Esophagus muscularis mucosa (tissue), 4 donors: ENCODE data around the gene ALDH1L2. TPM values are rescaled to one million over a fixed set of nuclear protein-coding genes. Genes with fewer than 3 reads are reported as not detected.
"Not testable (repeated sequence)": the region's sequence is repeated elsewhere in the genome, so short reads cannot be mapped to it uniquely, and the experiment has no call there.

ENCODE experiments used
- DNase-seq: peaks from one replicate; pipeline ENCODE4 v3.0.0-alpha.2; 2017; ENCODE audit errors: extremely low spot score
- H3K27ac ChIP-seq, 4 donors: fragments of 200-600 bp; sonication (generic); replicated peaks in 1 of 4; 1 replicate in 3 of 4; 2 replicates in 1 of 4; pipeline ENCODE4 v1.5.1; 2016 to 2019; ENCODE audit warnings: mild to moderate bottlenecking in 1 of 4
- H3K27me3 ChIP-seq, 4 donors: fragments of 200-600 bp; sonication (generic); one replicate each; pipeline versions ENCODE4 v1.5.1 to v1.6.0; 2016 to 2019
- H3K36me3 ChIP-seq, 4 donors: fragments of 200-600 bp; sonication (generic); one replicate each; pipeline ENCODE4 v1.5.1; 2016 to 2019
- H3K4me1 ChIP-seq, 4 donors: fragments of 200-600 bp; sonication (generic); one replicate each; pipeline ENCODE4 v1.5.1; 2016 to 2019
- H3K4me3 ChIP-seq, 4 donors: fragments of 200-600 bp; sonication (generic); 1 replicate in 2 of 4; 2 replicates in 2 of 4; pipeline ENCODE4 v1.5.1; 2016 to 2019; ENCODE audit warnings: mild to moderate bottlenecking in 4 of 4, moderate library complexity in 1 of 4
- H3K9me3 ChIP-seq, 4 donors: fragments of 200-600 bp; sonication (generic); 1 replicate in 3 of 4; 2 replicates in 1 of 4; pipeline ENCODE4 v1.5.1; 2016 to 2019
- EP300 ChIP-seq: sonication (generic); formaldehyde crosslinking; IDR thresholded peaks from one replicate; pipeline ENCODE4 v1.6.1; 2017; ENCODE audit warnings: antibody characterized with exemption
- POLR2A ChIP-seq: fragments of 450-650 bp; IDR thresholded peaks from one replicate; pipeline ENCODE4 v1.6.1; 2017; ENCODE audit warnings: antibody characterized with exemption, moderate library complexity, mild to moderate bottlenecking, low read depth
- POLR2AphosphoS5 ChIP-seq, 2 donors: sonication (generic); formaldehyde crosslinking; IDR thresholded peaks; one replicate each; pipeline ENCODE4 v1.6.1; 2017; ENCODE audit warnings: antibody characterized with exemption in 2 of 2
- whole genome bisulfite sequencing: methylation state at CpG from one replicate; pipeline ENCODE4 v1.1.5; 2018; 5-methylcytosine and 5-hydroxymethylcytosine counted together
- intact Hi-C: fragments of 100-400 bp; cut with DNase I; formaldehyde crosslinking; loops from one replicate; pipeline ENCODE4 v1.15.1; 2023
- total RNA-seq, 4 donors: library from RNA; depleted of rRNA; stranded (reverse); fragments of >200 nt; gene quantifications; one replicate each; pipeline versions ENCODE4 v1.1.0 to v1.2.1, GENCODE V29; 2016
- TF ChIP-seq, protein P1 (sequence below), 3 experiments: fragments of 200-600 bp in 2 of 3; fragments of 450-650 bp in 1 of 3; sonication (generic) in 2 of 3; IDR thresholded peaks; one replicate each; pipeline ENCODE4 v1.5.1; 2017 to 2019; ENCODE audit warnings: antibody characterized with exemption in 3 of 3, mild to moderate bottlenecking in 2 of 3, moderate library complexity in 1 of 3

The ALDH1L2 gene
- total RNA-seq, 4 donors from 2014 or later: 2.3 to 10.4 (median 5.2) TPM

DNA sequence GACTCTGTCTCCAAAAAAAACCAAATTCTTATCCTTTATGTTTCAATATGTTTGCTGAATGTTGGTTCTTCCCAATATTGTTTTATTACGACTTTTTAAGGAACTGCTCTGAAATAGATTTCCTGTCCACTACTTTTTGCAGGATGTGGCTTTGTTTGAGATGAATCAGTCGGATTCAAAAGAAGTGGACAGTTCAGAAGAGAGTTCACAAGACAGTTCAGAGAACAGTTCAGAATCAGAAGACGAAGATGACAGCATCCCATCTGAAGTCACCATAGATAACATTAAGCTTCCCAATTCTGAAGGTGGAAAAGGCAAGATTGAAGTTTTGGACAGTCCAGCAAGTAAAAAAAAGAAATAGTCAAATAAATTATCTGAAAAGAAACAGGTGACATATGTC lies 89.9 kb downstream of the ALDH1L2 start:
- Histone ChIP-seq H3K36me3 (peaks cover 12 to 96% (median 61%) of the 10 kb centered on the region in 4 donors), H3K27me3 (no peaks in the 10 kb centered on the region), H3K4me3 (no peak overlapping the region), H3K9me3 (no peaks in the 10 kb centered on the region), H3K27ac (no peak overlapping the region), H3K4me1 (no peaks in the 10 kb centered on the region)
- 68% methylated on average over 3 of the region's 3 CpGs for WGBS
- no peak for DNase-seq
- TF ChIP-seq, protein P1, sequence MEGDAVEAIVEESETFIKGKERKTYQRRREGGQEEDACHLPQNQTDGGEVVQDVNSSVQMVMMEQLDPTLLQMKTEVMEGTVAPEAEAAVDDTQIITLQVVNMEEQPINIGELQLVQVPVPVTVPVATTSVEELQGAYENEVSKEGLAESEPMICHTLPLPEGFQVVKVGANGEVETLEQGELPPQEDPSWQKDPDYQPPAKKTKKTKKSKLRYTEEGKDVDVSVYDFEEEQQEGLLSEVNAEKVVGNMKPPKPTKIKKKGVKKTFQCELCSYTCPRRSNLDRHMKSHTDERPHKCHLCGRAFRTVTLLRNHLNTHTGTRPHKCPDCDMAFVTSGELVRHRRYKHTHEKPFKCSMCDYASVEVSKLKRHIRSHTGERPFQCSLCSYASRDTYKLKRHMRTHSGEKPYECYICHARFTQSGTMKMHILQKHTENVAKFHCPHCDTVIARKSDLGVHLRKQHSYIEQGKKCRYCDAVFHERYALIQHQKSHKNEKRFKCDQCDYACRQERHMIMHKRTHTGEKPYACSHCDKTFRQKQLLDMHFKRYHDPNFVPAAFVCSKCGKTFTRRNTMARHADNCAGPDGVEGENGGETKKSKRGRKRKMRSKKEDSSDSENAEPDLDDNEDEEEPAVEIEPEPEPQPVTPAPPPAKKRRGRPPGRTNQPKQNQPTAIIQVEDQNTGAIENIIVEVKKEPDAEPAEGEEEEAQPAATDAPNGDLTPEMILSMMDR (IDR thresholded peaks at IDR 0.05): no peak
- TF ChIP-seq EP300 (no peak), POLR2A (no peak), POLR2AphosphoS5 (IDR thresholded peaks at IDR 0.05) (no peak)
- intact Hi-C loops: no loop called here

GRCh38 chr12:104991565-104992128 lies 92.6 kb downstream of the ALDH1L2 start:
- Histone ChIP-seq H3K9me3 (no peaks in the 10 kb centered on the region), H3K27me3 (no peaks in the 10 kb centered on the region), H3K4me1 (peaks cover 9 to 18% (median 12%) of the 10 kb centered on the region in 4 donors), H3K36me3 (peaks cover 12 to 78% (median 41%) of the 10 kb centered on the region in 4 donors), H3K27ac (no peak overlapping the region), H3K4me3 (no peak overlapping the region)
- TF ChIP-seq POLR2A (no peak), EP300 (no peak), POLR2AphosphoS5 (IDR thresholded peaks at IDR 0.05) (no peak)
- TF ChIP-seq, protein P1 (IDR thresholded peaks at IDR 0.05): no peak
- WGBS: 64% methylated on average over 3 of the region's 3 CpGs
- intact Hi-C loops: no loop called here
- no peak for DNase-seq

DNA sequence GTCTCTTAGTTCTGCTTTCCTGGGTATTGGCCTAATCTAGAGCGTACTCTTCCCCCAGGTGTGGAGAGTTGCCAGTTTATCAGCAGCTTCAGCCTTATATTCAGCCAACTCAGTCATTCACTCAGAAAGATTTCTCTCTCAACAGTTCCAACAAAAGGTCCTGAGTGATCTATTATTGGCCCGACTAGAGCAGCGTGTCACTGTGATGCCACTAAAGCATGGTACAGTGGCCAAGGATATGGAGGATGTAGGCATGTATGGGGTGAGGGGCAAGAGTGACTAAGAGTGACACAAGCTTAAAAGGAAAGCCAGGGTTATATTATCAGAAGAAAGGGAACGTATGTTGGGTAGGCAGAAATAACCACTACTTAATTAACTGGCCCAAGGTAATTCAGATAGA lies 93.3 kb downstream of the ALDH1L2 start:
- intact Hi-C loops: no loop called here
- DNase-seq: no peak
- H3K9me3 ChIP-seq: no peaks in the 10 kb centered on the region
- H3K4me1 ChIP-seq: peaks cover 10 to 20% (median 15%) of the 10 kb centered on the region in 4 donors
- peaks cover 12 to 71% (median 37%) of the 10 kb centered on the region in 4 donors for H3K36me3 ChIP-seq
- H3K27me3 ChIP-seq: no peaks in the 10 kb centered on the region
- H3K4me3 ChIP-seq: no peak overlapping the region
- H3K27ac ChIP-seq: no peak overlapping the region
- 89% methylated on average over 4 of the region's 4 CpGs for WGBS
- no peak for TF ChIP-seq EP300
- TF ChIP-seq, protein P1 (IDR thresholded peaks at IDR 0.05): no peak
- TF ChIP-seq POLR2AphosphoS5 (IDR thresholded peaks at IDR 0.05): no peak
- TF ChIP-seq POLR2A: no peak

DNA sequence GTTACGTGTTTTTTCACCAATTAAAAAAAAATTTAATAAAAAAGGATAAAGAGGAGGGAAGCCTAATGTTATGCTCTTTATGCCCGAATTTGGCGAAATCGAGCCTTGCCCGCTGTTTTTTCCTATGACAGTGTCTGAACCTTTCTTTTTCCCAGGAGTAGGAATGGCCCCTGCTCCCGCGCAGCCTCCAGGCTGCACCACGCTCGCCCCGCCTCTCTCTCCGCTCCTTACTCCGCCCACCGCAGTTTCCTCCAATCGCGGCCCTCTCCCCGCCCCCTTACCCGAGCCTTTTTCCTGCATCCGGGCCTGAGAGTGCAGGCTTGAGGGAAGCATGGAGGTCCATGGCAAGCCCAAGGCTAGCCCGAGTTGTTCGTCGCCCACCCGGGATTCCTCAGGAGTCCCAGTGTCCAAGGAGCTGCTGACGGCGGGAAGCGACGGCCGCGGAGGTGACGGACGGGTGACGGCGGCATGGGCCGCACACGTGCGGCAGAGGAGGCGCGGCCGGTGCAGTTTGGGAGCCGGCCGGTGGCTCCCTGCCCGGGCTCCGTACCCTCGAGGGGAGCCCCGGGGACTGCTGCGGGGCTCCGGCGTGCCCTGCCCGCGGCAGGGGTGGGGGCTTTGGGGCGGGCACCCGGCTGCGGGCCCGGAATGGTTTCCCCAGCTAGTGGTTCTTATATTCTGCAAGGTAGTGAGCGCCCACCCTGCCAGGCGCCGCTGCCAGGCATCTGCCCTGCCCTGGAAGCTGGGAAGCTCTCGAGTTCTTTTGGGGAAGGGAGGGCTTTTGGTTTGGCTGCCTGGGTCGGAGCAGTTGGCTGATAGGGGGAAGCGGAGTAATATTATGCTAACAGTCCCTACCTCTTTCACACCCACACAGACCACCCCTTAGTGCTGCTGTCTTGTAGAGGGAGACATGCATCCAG lies 98.0 kb downstream of the ALDH1L2 start, which contains the start of gene NOPCHAP1:
NOPCHAP1 (plus strand) TSS at position 295 of the 920 bp plus-strand sequence; CDS start at position 332, 37 bp downstream.
- Histone ChIP-seq H3K27me3 (no peaks in the 10 kb centered on the region), H3K36me3 (peaks cover 0 to 26% (median 5%) of the 10 kb centered on the region in 4 donors), H3K9me3 (no peaks in the 10 kb centered on the region), H3K27ac (peak within 1 kb of the TSS; percentile 71 to 84 (median 76)), H3K4me3 (peak within 1 kb of the TSS; percentile 74 to 96 (median 92)), H3K4me1 (peaks cover 14 to 25% (median 21%) of the 10 kb centered on the region in 4 donors)
- peak; percentile 98 for DNase-seq
- under 1% methylated on average over 25 of the region's 59 CpGs for WGBS
- intact Hi-C loops: loop anchor here (5.0 kb wide), 1 partner anchor 66 kb away; no protein-coding TSS in a partner anchor
- TF ChIP-seq POLR2AphosphoS5 (IDR thresholded peaks at IDR 0.05) (peak; percentile 80 to 86), POLR2A (no peak)

- Histone ChIP-seq H3K4me1 (peaks cover 14 to 25% (median 21%) of the 10 kb centered on the region in 4 donors), H3K9me3 (no peaks in the 10 kb centered on the region), H3K27ac (no peak overlapping the region), H3K36me3 (peaks cover 0 to 16% (median 3%) of the 10 kb centered on the region in 4 donors), H3K4me3 (peak overlapping the region in 1 of 4 donors; percentile 96), H3K27me3 (no peaks in the 10 kb centered on the region)
- no peak for DNase-seq
- intact Hi-C loops: loop anchor here (5.0 kb wide), 1 partner anchor 67 kb away; no protein-coding TSS in a partner anchor
- 86% methylated on average over 4 of the region's 4 CpGs for WGBS
- TF ChIP-seq POLR2A (no peak), EP300 (no peak), POLR2AphosphoS5 (IDR thresholded peaks at IDR 0.05) (no peak)
- TF ChIP-seq, protein P1 (IDR thresholded peaks at IDR 0.05): no peak
Observed at GRCh38 chr12:104985206-104985605, 99.1 kb downstream of the ALDH1L2 start.

GRCh38 chr12:104977688-104978087 lies 106.6 kb downstream of the ALDH1L2 start:
- H3K4me3 ChIP-seq, H3K4me1 ChIP-seq, H3K9me3 ChIP-seq, H3K27ac ChIP-seq, DNase-seq, intact Hi-C loops, H3K27me3 ChIP-seq, H3K36me3 ChIP-seq: not testable (repeated sequence)
- WGBS: 95% methylated on average over 14 of the region's 15 CpGs
